HTERT RPE-1 (cell line): ENCODE data around the gene CAPN9.
"Not testable (repeated sequence)": the region's sequence is repeated elsewhere in the genome, so short reads cannot be mapped to it uniquely, and the experiment has no call there.

Source experiments
- in situ Hi-C: fragments of 300-500 bp; cut with MboI; formaldehyde crosslinking; loops from 4 replicates; pipeline ENCODE4 v1.14.3; 2020; ENCODE audit warnings: low sequenced_read_pairs

The CAPN9 gene, protein sequence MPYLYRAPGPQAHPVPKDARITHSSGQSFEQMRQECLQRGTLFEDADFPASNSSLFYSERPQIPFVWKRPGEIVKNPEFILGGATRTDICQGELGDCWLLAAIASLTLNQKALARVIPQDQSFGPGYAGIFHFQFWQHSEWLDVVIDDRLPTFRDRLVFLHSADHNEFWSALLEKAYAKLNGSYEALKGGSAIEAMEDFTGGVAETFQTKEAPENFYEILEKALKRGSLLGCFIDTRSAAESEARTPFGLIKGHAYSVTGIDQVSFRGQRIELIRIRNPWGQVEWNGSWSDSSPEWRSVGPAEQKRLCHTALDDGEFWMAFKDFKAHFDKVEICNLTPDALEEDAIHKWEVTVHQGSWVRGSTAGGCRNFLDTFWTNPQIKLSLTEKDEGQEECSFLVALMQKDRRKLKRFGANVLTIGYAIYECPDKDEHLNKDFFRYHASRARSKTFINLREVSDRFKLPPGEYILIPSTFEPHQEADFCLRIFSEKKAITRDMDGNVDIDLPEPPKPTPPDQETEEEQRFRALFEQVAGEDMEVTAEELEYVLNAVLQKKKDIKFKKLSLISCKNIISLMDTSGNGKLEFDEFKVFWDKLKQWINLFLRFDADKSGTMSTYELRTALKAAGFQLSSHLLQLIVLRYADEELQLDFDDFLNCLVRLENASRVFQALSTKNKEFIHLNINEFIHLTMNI

DNA sequence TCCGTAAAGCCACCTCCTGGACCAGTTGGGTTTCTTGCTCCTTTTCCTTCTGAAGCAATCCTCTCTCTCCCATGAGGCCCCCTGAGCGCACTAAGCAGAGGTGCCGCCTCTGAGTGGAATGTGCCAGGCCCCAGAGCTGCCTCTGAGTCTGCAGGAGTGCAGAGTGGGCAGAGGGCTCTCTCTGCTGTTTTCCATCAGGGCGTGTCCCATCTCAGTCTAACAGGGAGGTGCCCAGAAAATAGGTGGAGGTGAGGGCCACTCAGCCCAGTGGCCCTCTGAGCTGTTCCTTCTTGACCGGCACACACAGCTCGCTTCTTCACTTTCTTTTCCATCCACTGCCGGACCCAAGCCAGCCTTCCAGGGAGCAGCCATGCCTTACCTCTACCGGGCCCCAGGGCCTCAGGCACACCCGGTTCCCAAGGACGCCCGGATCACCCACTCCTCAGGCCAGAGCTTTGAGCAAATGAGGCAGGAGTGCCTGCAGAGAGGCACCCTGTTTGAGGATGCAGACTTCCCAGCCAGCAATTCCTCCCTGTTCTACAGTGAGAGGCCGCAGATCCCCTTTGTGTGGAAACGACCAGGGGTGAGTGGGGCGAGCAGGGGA lies at the start of gene CAPN9:
TSS of gene CAPN9 (plus strand) at position 262 of the 604 bp plus-strand sequence. CDS start at position 371, 109 bp downstream.
- in situ Hi-C loops, result no loop called here

DNA sequence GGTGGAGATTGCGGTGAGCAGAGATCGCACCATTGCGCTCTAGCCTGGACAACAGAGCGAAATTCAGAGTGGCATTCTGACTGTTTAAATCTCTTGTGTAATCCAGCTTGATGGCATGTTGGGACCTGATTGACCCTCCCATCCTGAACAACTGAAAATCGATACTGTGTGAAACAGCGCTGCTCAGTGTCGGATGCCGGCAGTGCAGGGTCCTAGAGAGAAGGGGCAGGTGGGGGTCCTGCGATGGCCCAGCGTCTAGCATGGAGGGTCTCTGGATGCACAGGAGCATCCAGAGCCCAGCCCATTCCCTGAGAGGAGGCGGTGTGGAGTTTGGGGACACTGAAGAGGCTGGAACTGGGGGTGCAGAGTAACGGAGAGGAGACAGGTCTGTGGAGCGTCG lies 49.1 kb upstream of the CAPN9 start:
- in situ Hi-C loops, result no loop called here

DNA sequence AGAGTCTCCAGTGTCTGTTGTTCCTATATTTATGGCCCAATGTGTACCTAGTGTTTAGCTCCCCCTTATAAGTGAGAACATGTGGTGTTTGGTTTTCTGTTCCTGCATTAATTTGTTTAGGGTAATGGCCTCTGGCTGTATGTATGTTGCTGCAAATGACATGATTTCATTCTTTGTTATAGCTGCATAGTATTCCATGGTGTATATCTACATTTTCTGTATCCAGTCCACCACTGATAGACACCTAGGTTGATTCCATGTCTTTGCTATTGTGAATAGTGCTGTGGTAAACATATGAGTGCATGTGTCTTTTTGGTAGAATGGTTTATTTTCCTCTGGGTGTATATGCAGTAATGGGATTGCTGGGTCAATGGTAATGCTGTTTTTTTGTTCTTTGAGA lies 48.2 kb upstream of the CAPN9 start:
- in situ Hi-C loops, result not testable (repeated sequence)

DNA sequence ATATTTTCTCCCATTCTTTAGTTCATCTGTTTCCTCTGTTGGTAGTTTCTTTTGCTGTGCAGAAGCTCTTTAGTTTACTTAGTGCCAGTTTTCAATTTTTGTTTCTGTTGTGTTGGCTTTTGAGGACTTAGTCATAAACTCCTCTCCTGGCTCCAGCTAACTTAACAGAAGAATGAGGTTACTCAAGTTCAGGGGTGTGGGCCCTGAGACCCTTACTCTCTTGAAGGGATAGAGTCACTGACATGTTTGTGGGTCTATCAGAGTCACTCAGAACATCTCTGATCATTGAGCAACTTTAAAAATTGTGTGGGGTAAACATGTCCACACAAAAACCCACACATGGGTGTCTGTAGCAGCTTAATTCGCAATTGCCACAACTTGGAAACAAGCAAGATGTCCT lies 47.5 kb upstream of the CAPN9 start:
- in situ Hi-C loops, result no loop called here

DNA sequence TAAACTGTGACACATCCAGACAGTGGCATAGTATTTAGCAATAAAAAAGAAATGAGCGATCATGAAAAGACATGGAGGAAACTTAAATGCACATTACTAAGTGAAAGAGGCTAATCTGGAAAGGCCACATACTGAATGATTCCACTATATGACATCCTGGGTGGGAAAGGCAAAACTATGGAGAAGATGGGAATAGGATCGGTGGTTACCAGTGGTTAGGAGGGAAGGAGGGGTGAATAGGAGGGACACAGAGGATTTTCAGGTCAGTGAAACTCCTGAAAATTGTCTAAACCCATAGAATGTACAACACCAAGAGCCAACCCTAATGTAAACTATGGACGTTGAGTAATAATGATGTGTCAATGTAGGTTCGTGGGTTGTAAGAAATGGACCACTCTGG lies 47.1 kb upstream of the CAPN9 start:
- in situ Hi-C loops, result no loop called here

DNA sequence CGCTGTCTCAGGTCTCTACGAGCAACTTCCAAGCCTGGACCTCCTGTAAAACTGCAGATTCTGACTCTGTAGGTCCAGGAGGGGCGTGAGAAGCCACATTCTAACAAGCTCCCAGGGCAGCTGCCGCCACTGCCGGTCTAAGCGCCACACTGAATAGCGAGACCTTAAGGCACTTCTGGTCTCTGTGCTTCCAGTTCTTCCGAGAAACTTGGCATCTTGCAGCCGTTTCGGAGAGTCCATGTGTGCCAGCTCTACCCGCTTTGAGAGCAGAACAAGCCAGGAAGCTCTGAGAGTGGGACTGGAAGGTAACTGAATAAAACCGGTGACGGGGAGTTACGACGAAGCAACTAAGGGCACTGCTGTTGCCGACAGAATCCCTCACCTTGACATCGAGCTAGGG lies 45.8 kb upstream of the CAPN9 start:
- in situ Hi-C loops, result no loop called here

DNA sequence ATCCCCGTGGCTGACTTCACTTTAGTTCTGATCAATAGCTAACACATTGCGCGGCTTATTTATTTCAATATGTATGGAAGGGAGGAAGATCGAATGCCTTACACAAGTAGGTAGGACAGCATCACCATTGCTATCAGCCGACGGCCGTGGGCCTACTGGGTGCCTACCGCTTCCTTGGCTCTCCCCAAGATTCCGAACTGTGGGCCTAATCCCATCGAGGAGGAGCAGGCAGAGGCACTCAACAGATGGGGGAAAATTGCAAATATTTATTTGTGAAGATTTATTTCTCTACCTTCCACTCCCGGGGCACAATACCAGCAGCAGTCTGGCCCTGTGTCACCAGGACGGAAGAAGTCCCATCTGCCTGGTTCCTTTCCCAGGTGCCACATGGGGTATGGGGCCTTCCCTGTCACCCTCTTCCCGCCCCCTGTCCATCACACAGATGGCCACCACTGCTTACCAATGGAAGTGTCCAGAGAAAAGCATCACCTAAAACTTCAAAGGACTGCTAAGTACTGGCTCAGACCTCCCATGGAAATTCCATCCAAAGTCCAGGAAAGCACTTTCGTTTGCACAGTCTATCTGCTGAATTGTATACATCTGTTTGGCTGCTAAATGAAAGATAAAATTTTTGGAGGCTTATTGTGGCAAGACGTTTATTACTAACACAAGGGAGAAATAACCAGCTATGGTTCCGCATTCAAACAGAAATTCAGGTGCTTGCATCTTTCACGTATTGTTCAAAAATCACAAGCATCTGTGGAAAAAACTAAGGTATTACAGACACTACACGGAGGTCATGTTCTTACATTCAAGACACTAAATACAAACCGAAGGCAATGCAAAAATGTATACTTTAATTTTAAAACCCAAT lies 45.1 kb upstream of the CAPN9 start:
- in situ Hi-C loops, result no loop called here

DNA sequence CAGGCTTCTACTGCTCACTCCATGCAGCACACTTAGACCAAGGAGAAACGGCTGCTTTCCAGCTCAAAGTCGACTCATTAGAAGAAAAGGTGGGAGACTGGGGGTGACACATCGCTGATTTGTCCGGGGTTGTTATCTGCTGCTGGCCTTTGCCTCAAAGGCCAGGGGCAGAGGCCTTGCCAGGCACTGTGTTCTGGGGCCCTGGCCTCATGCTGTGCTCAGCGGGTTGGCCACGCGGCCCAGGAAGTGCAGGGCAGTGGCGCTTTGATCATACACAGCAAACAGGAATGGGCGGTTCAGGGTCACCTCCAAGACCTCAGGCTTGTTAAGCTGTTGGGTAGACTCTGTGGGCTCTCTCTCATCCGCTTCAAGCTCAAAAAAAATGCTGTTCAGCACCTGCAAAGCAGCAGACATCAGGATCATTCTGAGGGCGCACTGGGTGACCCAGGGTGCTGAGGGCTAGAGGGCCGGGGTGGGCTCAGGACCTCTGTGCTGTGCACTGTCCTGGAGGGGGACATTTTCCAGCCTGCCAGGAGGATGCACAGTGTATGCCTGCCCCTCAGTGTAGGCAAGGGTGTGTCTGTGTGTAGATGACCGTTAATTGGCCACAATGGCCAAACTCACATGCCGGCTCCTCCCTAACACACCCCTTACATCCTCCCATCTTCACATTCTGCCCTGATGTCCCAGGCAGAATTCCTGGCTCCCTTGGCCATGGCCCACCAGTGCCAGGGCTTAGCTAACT lies 44.1 kb upstream of the CAPN9 start:
- in situ Hi-C loops, result no loop called here

DNA sequence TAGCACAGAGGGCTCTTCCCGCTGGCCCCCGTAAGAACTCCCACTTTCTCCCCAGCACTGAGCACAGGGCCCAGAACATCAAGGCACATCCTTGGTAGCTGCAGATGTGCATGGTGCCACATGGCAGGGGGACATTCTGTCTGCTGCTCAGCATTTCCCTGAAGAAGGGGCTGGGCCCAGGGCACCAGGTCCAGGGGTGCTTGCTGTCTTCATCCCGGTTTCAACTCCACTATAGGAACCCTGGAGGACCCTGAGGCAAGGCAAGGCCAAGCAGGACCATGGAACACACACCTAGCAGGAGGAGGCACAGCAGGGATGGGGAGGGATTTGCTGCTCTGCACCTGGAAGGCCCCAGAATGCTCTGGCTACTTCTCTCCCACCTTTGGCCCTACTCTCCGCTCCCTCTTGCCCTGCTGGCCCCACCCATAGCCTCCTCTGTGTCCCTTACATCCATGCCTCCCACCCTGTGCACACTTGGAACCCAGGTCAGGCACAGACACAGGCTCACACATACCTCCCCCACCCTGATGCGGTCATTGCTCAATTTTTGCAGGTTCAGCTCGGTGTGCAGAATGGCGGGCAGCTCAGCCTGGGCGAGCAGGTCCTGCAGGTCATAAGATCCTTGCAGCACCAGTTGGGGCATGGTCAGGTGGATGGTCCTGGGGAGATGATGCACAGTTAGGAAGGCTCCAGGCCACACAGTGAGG lies 43.4 kb upstream of the CAPN9 start:
- in situ Hi-C loops, result no loop called here

DNA sequence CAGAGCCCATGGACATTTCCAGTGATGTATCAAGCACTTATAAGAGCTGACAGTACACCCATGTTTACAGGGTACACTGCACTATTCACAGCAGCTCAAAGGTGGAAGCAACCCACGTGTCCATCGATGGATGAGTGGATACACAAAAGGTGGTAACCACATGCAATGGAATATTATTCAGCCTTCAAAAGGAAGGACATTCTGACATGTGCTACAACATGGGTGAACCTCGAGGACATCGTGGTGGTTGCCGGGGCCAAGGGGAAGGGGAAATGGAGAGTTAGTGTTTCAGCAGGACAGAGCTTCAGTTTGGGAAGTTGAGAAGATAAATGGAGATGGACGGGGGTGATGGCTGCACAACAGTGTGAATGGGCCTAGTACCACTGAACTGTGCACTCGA lies 42.4 kb upstream of the CAPN9 start:
- in situ Hi-C loops, result no loop called here

DNA sequence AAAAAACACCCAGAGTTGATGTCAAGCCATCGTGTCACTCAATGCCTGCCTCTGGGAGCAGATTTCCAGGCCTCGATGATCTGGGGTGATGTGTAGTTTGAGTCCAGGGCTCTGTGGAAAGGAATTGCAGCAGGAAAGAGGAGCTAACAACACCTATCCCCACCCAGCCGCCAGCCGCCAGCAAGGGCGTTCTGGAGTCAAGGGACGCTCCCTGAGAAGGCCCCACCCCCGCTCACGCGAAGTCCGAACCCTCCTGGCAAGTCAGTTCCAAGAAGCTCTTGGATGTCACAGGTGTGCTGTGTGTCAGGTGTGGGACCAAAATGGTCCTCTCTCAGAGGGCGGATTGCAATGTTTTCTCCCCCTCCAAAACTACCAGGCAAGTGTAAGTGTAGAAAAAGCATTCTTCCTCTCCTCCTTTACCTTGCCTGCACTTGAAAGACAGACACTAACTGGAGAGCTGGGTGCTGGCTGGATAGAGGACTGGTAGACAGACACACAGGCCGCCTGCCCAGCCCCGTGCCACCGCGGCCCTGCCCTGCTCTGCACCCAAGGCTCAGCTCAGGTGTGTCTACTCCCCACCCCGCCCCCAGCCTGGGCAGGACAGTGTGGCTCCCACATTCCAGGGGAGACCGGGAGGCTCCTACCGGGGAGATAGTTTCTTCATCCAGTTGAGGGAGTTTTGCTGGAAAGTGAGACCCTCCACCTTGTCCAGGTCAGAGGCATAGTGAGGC lies 41.7 kb upstream of the CAPN9 start:
- in situ Hi-C loops, result no loop called here

DNA sequence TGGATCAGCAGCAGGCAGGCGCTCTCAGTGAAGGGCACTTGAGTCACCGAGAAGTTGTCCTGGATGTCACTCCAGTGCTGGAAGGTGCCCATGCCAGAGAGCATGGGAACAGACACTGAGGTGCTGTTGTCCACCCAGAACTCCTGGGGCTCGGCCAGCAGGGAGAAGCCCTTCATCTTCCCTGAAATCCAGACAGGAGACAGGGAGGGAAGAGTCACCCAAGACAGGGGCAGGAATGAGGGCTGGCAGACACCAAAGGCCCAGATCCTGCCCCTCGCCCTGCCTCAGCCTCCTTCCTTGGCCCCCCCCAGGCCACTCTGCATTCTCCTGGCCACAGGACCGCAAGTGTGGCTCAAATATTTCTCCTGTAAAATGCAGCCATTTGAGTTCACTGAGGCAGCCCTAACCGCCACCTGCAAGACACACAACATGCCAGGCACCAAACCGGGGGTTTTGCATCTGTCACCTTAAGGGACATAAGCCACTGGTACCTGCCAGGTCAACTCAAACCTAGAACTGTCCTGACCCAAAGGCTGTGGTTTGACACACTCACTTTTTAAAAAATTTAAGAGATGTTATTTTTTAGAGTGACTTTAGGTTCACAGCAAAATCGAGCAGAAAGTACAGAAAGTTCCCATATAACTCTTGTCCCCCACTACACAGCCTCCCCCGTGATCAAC lies 41.0 kb upstream of the CAPN9 start:
- in situ Hi-C loops, result no loop called here

DNA sequence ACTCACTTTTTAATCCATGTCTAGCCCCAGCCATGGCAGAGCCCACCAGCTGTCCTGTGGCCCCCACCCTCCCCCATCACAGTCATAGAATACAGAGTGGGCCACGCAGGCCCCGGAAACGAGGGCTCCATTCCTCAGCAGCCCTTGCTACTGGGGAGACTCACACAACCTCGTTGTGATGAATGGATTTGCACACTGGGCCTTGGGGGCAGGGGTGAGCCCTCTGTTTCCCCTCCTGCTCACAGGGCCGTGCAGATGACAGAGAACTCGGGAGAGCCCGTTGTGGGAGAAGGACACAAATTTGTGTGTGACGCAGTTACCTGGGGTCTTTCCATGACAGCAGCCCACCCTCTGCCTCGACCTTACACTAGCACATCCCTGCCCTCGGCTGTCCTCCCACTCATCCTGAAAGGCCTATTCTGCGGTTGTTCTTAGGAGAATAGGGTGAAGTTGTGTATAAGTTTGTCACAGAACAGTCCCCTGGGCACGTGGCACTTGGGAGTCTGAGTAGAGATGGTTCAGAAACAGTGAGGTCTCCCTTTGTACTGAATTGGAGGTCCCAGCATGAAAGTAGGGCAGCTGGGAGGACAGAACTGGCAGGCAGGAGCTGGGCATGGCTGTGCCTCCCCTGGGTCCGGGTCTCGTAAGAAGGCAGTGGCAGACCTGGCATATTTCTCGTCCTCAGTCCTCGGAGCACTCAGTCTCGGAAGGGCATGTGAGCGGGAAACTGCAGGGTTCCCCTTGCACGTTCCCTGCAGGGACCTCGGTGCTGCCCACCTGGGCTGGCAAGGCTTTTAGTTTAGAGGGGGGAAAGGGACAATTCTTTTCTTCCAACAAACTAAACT lies 40.1 kb upstream of the CAPN9 start:
- in situ Hi-C loops, result no loop called here

DNA sequence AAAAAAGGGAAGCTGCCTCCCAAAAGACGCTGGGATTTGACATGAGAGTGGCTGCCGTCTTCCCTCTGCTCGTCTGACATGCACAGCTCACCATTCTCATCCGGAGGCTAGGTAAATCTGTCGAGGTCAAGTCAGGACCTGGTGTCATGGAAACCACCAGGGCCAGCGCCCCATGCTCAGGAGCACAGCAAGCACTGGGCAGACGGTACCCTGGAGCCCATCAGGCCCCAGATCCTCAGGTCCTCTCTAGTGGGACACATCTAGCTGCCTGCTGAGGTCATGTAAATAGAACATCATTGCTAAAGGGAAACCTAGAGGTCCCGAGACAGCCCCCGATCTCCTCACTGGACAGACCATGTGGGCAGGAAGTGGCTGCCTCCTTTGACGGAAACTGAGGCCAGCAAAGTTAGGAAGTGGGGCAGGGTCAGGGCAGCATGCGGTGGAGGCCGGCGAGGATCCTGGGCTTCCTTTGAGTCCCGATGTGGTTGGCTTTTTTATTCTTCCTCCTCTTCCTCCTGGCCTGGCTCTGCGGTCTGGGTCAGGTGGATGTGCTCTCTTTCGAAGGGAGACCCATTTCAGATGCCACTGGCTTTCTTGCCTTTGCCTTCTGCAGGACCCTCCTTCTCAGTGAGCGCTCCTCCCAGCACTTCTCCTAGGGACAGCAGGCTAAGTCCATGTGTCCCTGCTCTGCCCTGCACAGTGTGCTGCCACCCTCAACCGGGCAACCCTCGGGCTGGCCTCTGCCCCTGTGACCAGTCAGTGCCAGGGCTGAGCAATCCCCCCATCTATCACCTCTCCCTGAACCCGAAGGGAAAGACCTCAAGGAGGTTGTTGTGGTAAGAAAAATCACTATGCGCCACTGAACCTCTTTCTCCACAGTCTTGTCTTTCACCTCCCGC lies 39.2 kb upstream of the CAPN9 start:
- in situ Hi-C loops, result no loop called here

DNA sequence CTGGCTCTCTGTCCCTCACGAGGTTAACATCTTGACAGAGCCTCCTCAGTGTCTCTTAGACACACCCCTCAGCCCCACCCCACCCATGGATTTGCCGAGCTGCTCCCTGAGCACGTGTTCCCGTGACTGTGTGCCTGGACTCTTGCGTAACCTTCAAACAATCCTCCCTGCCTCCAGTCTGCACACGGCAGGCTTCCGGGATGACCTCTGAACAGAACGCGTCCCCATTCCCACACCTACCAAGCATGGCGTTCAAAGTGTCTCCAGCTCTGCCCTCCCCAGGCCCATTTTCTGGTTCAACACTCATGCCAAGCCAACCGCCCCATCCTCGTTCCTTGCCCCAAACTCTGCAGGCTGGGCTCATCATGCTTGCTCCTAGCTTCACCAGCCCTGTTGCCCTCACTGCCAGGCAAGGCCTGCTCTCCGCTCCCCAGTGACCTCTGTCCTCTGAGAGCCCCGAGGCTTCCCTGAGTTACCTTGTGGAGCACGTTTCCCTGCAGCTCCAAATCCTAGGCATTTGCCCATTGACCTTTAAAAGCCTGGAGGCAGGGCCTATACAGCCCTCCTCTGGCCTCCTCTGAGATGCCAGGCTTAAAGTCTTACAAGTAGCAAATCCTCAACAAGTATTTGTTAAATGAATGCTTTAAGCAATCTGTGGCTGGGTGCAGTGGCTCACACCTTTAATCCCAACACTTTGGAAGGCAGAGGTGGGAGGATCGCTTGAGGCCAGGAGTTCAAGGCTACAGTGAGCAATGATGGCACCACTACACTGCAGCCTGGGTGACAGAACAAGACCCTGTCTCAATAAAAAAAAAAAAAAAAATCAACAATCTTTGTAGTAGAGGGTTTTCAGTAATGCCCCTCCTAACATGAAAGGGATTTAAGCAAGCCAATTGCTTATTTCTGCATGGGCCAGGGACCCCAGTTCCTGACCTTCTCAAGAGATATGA lies 38.3 kb upstream of the CAPN9 start:
- in situ Hi-C loops, result no loop called here
